Measurements from ENCODE around the gene TMEM91. TPM values are rescaled to one million over a fixed set of nuclear protein-coding genes. Genes with fewer than 3 reads are reported as not detected.

TMEM91 gene
- total RNA-seq, 1 donor from 2014 or later: 9.2 TPM

- DNase-seq (ENCODE audit: extremely low spot score, unreplicated experiment): no peak
- H3K4me3 Mint-ChIP-seq (ENCODE audit: unreplicated experiment): no peak overlapping the region
- no peaks in the 10 kb centered on the region for H3K4me1 Mint-ChIP-seq (ENCODE audit: unreplicated experiment)
- H3K27me3 Mint-ChIP-seq (ENCODE audit: unreplicated experiment): no peaks in the 10 kb centered on the region
- no peaks in the 10 kb centered on the region for H3K9me3 Mint-ChIP-seq (ENCODE audit: unreplicated experiment)
- no peak for TF ChIP-seq CTCF (IDR thresholded peaks at IDR 0.05)
- no peak overlapping the region for H3K27ac Mint-ChIP-seq (ENCODE audit: unreplicated experiment)
- peaks cover 16% of the 10 kb centered on the region for H3K36me3 Mint-ChIP-seq (ENCODE audit: unreplicated experiment)
Measured at GRCh38 chr19:41416194-41416674, 39.9 kb downstream of the TMEM91 start.

- Mint-ChIP-seq H3K9me3 (ENCODE audit: unreplicated experiment) (no peaks in the 10 kb centered on the region), H3K4me3 (ENCODE audit: unreplicated experiment) (no peak overlapping the region), H3K4me1 (ENCODE audit: unreplicated experiment) (no peaks in the 10 kb centered on the region), H3K27ac (ENCODE audit: unreplicated experiment) (no peak overlapping the region), H3K36me3 (ENCODE audit: unreplicated experiment) (peaks cover 20% of the 10 kb centered on the region), H3K27me3 (ENCODE audit: unreplicated experiment) (no peaks in the 10 kb centered on the region)
- DNase-seq (ENCODE audit: extremely low spot score, unreplicated experiment): no peak
- no peak for TF ChIP-seq CTCF (IDR thresholded peaks at IDR 0.05)
Measured at GRCh38 chr19:41420101-41420880, 44.0 kb downstream of the TMEM91 start.

- TF ChIP-seq CTCF (IDR thresholded peaks at IDR 0.05): no peak
- Mint-ChIP-seq H3K36me3 (ENCODE audit: unreplicated experiment) (peaks cover 20% of the 10 kb centered on the region), H3K27ac (ENCODE audit: unreplicated experiment) (no peak overlapping the region), H3K9me3 (ENCODE audit: unreplicated experiment) (no peaks in the 10 kb centered on the region), H3K4me1 (ENCODE audit: unreplicated experiment) (peaks cover 3% of the 10 kb centered on the region), H3K4me3 (ENCODE audit: unreplicated experiment) (no peak overlapping the region), H3K27me3 (ENCODE audit: unreplicated experiment) (no peaks in the 10 kb centered on the region)
- DNase-seq (ENCODE audit: extremely low spot score, unreplicated experiment): no peak
Measured at GRCh38 chr19:41421314-41421713, 45.0 kb downstream of the TMEM91 start.

- Mint-ChIP-seq H3K27ac (ENCODE audit: unreplicated experiment) (no peak overlapping the region), H3K36me3 (ENCODE audit: unreplicated experiment) (peaks cover 20% of the 10 kb centered on the region), H3K4me3 (ENCODE audit: unreplicated experiment) (no peak overlapping the region), H3K9me3 (ENCODE audit: unreplicated experiment) (no peaks in the 10 kb centered on the region), H3K27me3 (ENCODE audit: unreplicated experiment) (no peaks in the 10 kb centered on the region), H3K4me1 (ENCODE audit: unreplicated experiment) (peaks cover 6% of the 10 kb centered on the region)
- DNase-seq (ENCODE audit: extremely low spot score, unreplicated experiment): no peak
- no peak for TF ChIP-seq CTCF (IDR thresholded peaks at IDR 0.05)
Measured at GRCh38 chr19:41421973-41422372, 45.6 kb downstream of the TMEM91 start.

GRCh38 chr19:41422456-41422855, 46.1 kb downstream of the TMEM91 start:
- H3K9me3 Mint-ChIP-seq (ENCODE audit: unreplicated experiment): no peaks in the 10 kb centered on the region
- H3K4me1 Mint-ChIP-seq (ENCODE audit: unreplicated experiment): peaks cover 8% of the 10 kb centered on the region
- DNase-seq (ENCODE audit: extremely low spot score, unreplicated experiment): no peak
- H3K36me3 Mint-ChIP-seq (ENCODE audit: unreplicated experiment): peaks cover 19% of the 10 kb centered on the region
- TF ChIP-seq CTCF (IDR thresholded peaks at IDR 0.05): no peak
- H3K4me3 Mint-ChIP-seq (ENCODE audit: unreplicated experiment): no peak overlapping the region
- no peaks in the 10 kb centered on the region for H3K27me3 Mint-ChIP-seq (ENCODE audit: unreplicated experiment)
- no peak overlapping the region for H3K27ac Mint-ChIP-seq (ENCODE audit: unreplicated experiment)
